HEK293 (cell line): ENCODE measurements around the gene GJE1.
A peak's percentile ranks its signal among the peaks of the same experiment; 100 is the strongest.

Source experiments
- CTCF ChIA-PET: fragments of 350-600 bp; formaldehyde crosslinking; extraction: SDS; loops from one replicate; lab custom pipeline; 2021; ENCODE audit warnings: antibody characterized with exemption; lab: Yijun Ruan, JAX
- POLR2A ChIA-PET: fragments of 300-600 bp; formaldehyde crosslinking; extraction: SDS; loops from one replicate; lab custom pipeline; 2020; ENCODE audit warnings: antibody characterized with exemption, inconsistent platforms; lab: Yijun Ruan, JAX
- H3K27ac ChIP-seq: fragments of 200-500 bp; sonication (Bioruptor generic); 2 replicates; pipeline ENCODE4 v1.5.1; 2014; ENCODE audit warnings: low read depth, low read length, control low read depth, inconsistent platforms; ENCODE audit errors: extremely low read depth
- H3K36me3 ChIP-seq, 2 experiments: fragments of 200-500 bp in 1 of 2; sonication (Bioruptor generic) in 1 of 2; 1 replicate in 1 of 2; 2 replicates in 1 of 2; pipeline ENCODE4 v1.5.1; 2014 to 2017; ENCODE audit warnings: inconsistent platforms in 2 of 2, low read length in 2 of 2; ENCODE audit not compliant: control insufficient read depth in 2 of 2, insufficient read depth in 1 of 2
- H3K4me1 ChIP-seq: fragments of 200-500 bp; sonication (Bioruptor generic); 2 replicates; pipeline ENCODE4 v1.5.1; 2014; ENCODE audit warnings: mild to moderate bottlenecking, low read length, inconsistent platforms; ENCODE audit not compliant: control insufficient read depth, insufficient read depth
- H3K4me3 ChIP-seq: 2 replicates; pipeline ENCODE4 v1.5.1; 2011; ENCODE audit warnings: low read depth, mild to moderate bottlenecking, control low read depth, low read length, moderate library complexity
- H3K9me3 ChIP-seq: fragments of 200-500 bp; sonication (Bioruptor generic); 2 replicates; pipeline ENCODE4 v1.5.1; 2014; ENCODE audit warnings: low read depth, low read length, inconsistent platforms; ENCODE audit not compliant: control insufficient read depth, insufficient read depth
- GLIS2 ChIP-seq: fragments of 450-650 bp; formaldehyde crosslinking; IDR thresholded peaks from 2 replicates; pipeline ENCODE4 v1.5.1; 2016; ENCODE audit warnings: missing biosample characterization, missing genetic modification characterization
- INSM2 ChIP-seq: fragments of 450-650 bp; formaldehyde crosslinking; IDR thresholded peaks from 2 replicates; pipeline ENCODE4 v1.5.1; 2016; ENCODE audit warnings: missing biosample characterization, missing genetic modification characterization
- KLF10 ChIP-seq: fragments of 450-650 bp; IDR thresholded peaks from 2 replicates; pipeline ENCODE4 v1.5.1; 2018; ENCODE audit warnings: missing biosample characterization, mild to moderate bottlenecking, missing genetic modification characterization
- PBX3 ChIP-seq: sonication (generic); formaldehyde crosslinking; IDR thresholded peaks from 2 replicates; pipeline ENCODE4 v1.8.1; 2022; ENCODE audit warnings: mild to moderate bottlenecking, moderate library complexity, missing genetic modification reagents
- YY2 ChIP-seq: fragments of 450-650 bp; formaldehyde crosslinking; IDR thresholded peaks from 2 replicates; pipeline ENCODE4 v1.5.1; 2016; ENCODE audit warnings: missing biosample characterization, missing genetic modification characterization
- ZBTB44 ChIP-seq: fragments of 450-650 bp; IDR thresholded peaks from 2 replicates; pipeline ENCODE4 v1.5.1; 2018; ENCODE audit warnings: missing biosample characterization, mild to moderate bottlenecking, missing genetic modification characterization
- ZBTB8A ChIP-seq: fragments of 450-650 bp; formaldehyde crosslinking; IDR thresholded peaks from 2 replicates; pipeline ENCODE4 v1.5.1; 2016; ENCODE audit warnings: missing biosample characterization, missing genetic modification characterization
- ZNF112 ChIP-seq: fragments of 450-650 bp; formaldehyde crosslinking; IDR thresholded peaks from 2 replicates; pipeline ENCODE4 v1.5.0; 2017; ENCODE audit warnings: missing biosample characterization, missing genetic modification characterization
- ZNF174 ChIP-seq: fragments of 450-650 bp; formaldehyde crosslinking; IDR thresholded peaks from 2 replicates; pipeline ENCODE4 v1.5.0; 2017; ENCODE audit warnings: missing biosample characterization, mild to moderate bottlenecking, missing genetic modification characterization
- ZNF214 ChIP-seq: fragments of 450-650 bp; formaldehyde crosslinking; IDR thresholded peaks from 2 replicates; pipeline ENCODE4 v1.5.1; 2017; ENCODE audit warnings: missing biosample characterization, mild to moderate bottlenecking, missing genetic modification characterization, borderline replicate concordance
- ZNF223 ChIP-seq: fragments of 450-650 bp; formaldehyde crosslinking; IDR thresholded peaks from 2 replicates; pipeline ENCODE4 v1.5.1; 2016; ENCODE audit warnings: missing biosample characterization, missing genetic modification characterization
- ZNF324 ChIP-seq: fragments of 450-650 bp; formaldehyde crosslinking; IDR thresholded peaks from 2 replicates; pipeline ENCODE4 v1.5.1; 2016; ENCODE audit warnings: missing biosample characterization, missing genetic modification characterization
- ZNF350 ChIP-seq: fragments of 450-650 bp; formaldehyde crosslinking; IDR thresholded peaks from 2 replicates; pipeline ENCODE4 v1.5.0; 2017; ENCODE audit warnings: missing biosample characterization, mild to moderate bottlenecking, missing genetic modification characterization
- ZNF398 ChIP-seq: fragments of 450-650 bp; formaldehyde crosslinking; IDR thresholded peaks from 2 replicates; pipeline ENCODE4 v1.5.1; 2017; ENCODE audit warnings: missing biosample characterization, missing genetic modification characterization
- ZNF48 ChIP-seq: fragments of 450-650 bp; formaldehyde crosslinking; IDR thresholded peaks from 2 replicates; pipeline ENCODE4 v1.5.1; 2016; ENCODE audit warnings: missing biosample characterization, missing genetic modification characterization
- ZNF510 ChIP-seq: fragments of 450-650 bp; formaldehyde crosslinking; IDR thresholded peaks from 2 replicates; pipeline ENCODE4 v1.5.1; 2018; ENCODE audit warnings: mild to moderate bottlenecking, missing genetic modification characterization, missing biosample characterization; ENCODE audit not compliant: insufficient replicate concordance
- ZNF514 ChIP-seq: fragments of 450-650 bp; formaldehyde crosslinking; IDR thresholded peaks from 2 replicates; pipeline ENCODE4 v1.5.1; 2016; ENCODE audit warnings: missing biosample characterization, missing genetic modification characterization
- ZNF548 ChIP-seq: fragments of 450-650 bp; formaldehyde crosslinking; IDR thresholded peaks from 2 replicates; pipeline ENCODE4 v1.5.1; 2016; ENCODE audit warnings: missing biosample characterization, missing genetic modification characterization
- ZNF600 ChIP-seq: fragments of 450-650 bp; formaldehyde crosslinking; IDR thresholded peaks from 2 replicates; pipeline ENCODE4 v1.5.1; 2016; ENCODE audit warnings: missing biosample characterization, missing genetic modification characterization
- ZNF626 ChIP-seq: fragments of 450-650 bp; sonication (Bioruptor Pico); formaldehyde crosslinking; IDR thresholded peaks from 2 replicates; pipeline ENCODE4 v1.5.1; 2018; ENCODE audit warnings: missing biosample characterization, missing genetic modification characterization, inconsistent platforms
- ZNF701 ChIP-seq: fragments of 450-650 bp; formaldehyde crosslinking; IDR thresholded peaks from 2 replicates; pipeline ENCODE4 v1.5.1; 2016; ENCODE audit warnings: missing biosample characterization, missing genetic modification characterization
- ZNF792 ChIP-seq: fragments of 450-650 bp; formaldehyde crosslinking; IDR thresholded peaks from 2 replicates; pipeline ENCODE4 v1.5.1; 2016; ENCODE audit warnings: missing biosample characterization, missing genetic modification characterization

GJE1 gene

GRCh38 chr6:142165227-142165626, 32.5 kb downstream of the GJE1 start:
- H3K4me1 ChIP-seq, result peaks cover 17% of the 10 kb centered on the region
- no peak overlapping the region for H3K27ac ChIP-seq
- H3K9me3 ChIP-seq, result no peaks in the 10 kb centered on the region
- no peak overlapping the region for H3K4me3 ChIP-seq
- POLR2A ChIA-PET, result no interaction called here
- TF ChIP-seq ZNF398, result no peak
- TF ChIP-seq ZBTB44 (tag by site-specific recombination), result peak; percentile 79
- TF ChIP-seq, all 188 proteins: peak for 1
- peaks cover 26 to 29% of the 10 kb centered on the region in 2 experiments for H3K36me3 ChIP-seq
- CTCF ChIA-PET, result interaction anchor here (0.6 to 2.8 kb wide), 8 partner anchors 10 to 309 kb away, joined by 3 to 33 read pairs (median 4); partner anchors contain the start of genes NMBR and VTA1

- H3K27ac ChIP-seq, result no peak overlapping the region
- H3K4me3 ChIP-seq, result no peak overlapping the region
- ChIA-PET POLR2A (no interaction called here), CTCF (interaction anchor here (2.0 to 4.7 kb wide), 2 partner anchors 11 to 21 kb away, joined by 7 to 30 read pairs; partner anchors contain the start of genes NMBR and VTA1)
- peaks cover 44 to 47% of the 10 kb centered on the region in 2 experiments for H3K36me3 ChIP-seq
- H3K9me3 ChIP-seq, result no peaks in the 10 kb centered on the region
- H3K4me1 ChIP-seq, result peaks cover 17% of the 10 kb centered on the region
- TF ChIP-seq ZNF350 (tag by site-specific recombination) (no peak), ZNF514 (no peak)
Observed at GRCh38 chr6:142167071-142167470, 34.3 kb downstream of the GJE1 start.

- POLR2A ChIA-PET, result no interaction called here
- TF ChIP-seq ZNF48 (tag by site-specific recombination) (no peak), ZNF600 (tag by site-specific recombination) (peak; percentile 47; the same call in 1 of the 2 replicates), ZNF792 (no peak), INSM2 (tag by site-specific recombination) (no peak)
- Histone ChIP-seq H3K27ac (no peak overlapping the region), H3K36me3 (peaks cover 48 to 51% of the 10 kb centered on the region in 2 experiments), H3K4me1 (peaks cover 14% of the 10 kb centered on the region), H3K4me3 (no peak overlapping the region), H3K9me3 (no peaks in the 10 kb centered on the region)
- CTCF ChIA-PET, result interaction anchor here (2.0 to 4.7 kb wide), 2 partner anchors 11 to 21 kb away, joined by 7 to 30 read pairs; partner anchors contain the start of genes NMBR and VTA1
Observed at GRCh38 chr6:142167486-142167885, 34.8 kb downstream of the GJE1 start.

- H3K4me1 ChIP-seq, result no peaks in the 10 kb centered on the region
- no peak for TF ChIP-seq ZNF701 (tag by site-specific recombination)
- TF ChIP-seq GLIS2 (tag by site-specific recombination), result no peak
- TF ChIP-seq YY2, result no peak
- TF ChIP-seq ZNF510, result no peak
- TF ChIP-seq ZNF548 (tag by site-specific recombination), result no peak
- no peak for TF ChIP-seq KLF10
- TF ChIP-seq ZNF174, result no peak
- no peak for TF ChIP-seq PBX3 (CRISPR knock-in tag)
- TF ChIP-seq ZNF223 (tag by site-specific recombination), result no peak
- no peak for TF ChIP-seq ZNF626 (tag by site-specific recombination)
- no peak for TF ChIP-seq ZNF324 (tag by site-specific recombination)
- TF ChIP-seq ZBTB8A (tag by site-specific recombination), result no peak
- no peak for TF ChIP-seq ZNF112 (tag by site-specific recombination)
- TF ChIP-seq ZNF214 (tag by site-specific recombination), result no peak
- ChIA-PET POLR2A (interaction anchor here (0.6 kb wide), 1 partner anchor 20 kb away, joined by 3 read pairs; no protein-coding TSS in a partner anchor), CTCF (interaction anchor here (1.3 to 4.7 kb wide), 2 partner anchors 15 to 37 kb away, joined by 4 to 30 read pairs; no protein-coding TSS in a partner anchor)
- H3K27ac ChIP-seq, result no peak overlapping the region
- no peaks in the 10 kb centered on the region for H3K9me3 ChIP-seq
- no peak overlapping the region for H3K4me3 ChIP-seq
- peaks cover 55 to 79% of the 10 kb centered on the region in 2 experiments for H3K36me3 ChIP-seq
Observed at GRCh38 chr6:142171351-142171750, 38.6 kb downstream of the GJE1 start.
